NCI-H1105 (cell line): ENCODE data around the gene MTMR3.

Experiments
- DNase-seq: peaks from one replicate; lab custom pipeline; 2025; lab: John Stamatoyannopoulos, UW

The MTMR3 gene

DNA sequence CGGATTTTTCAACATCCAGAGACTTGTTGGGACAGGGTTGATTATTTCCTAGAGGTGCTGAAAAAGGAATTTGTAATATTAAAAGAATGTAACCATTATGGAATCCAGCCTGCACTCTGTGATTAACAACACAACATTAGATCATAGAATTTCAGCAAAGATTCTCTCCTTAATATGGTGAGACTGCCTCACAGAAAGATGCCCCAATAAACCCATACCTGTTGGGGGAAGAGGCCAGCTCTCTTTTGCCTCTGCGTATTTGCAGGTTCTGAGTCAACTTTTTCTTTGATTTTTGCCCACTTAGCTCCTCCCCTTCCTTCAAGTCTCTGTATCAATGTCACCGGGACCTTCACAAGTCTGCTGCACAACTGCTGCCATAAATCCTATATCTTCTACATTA lies 12.4 kb upstream of the MTMR3 start:
- no peak for DNase-seq

DNA sequence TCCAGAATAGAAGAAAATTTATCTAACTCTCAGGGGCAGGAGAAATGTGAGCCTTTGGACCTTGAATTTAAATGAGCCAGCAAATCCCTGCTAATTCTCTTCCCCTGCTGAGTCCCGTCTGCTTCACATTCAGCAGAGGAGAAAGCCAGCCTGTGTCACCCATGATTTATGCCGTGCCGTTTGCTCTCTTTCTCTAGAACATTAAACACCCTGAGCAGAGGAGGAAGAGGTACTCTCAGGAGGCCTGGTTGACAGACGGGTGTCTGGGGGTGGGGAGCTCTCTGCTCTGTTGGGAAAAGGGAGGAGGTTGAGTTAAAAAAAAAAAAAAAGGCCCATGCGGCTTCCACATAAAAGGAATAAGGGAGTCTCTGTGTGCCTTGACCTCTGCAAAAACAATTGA lies 11.3 kb upstream of the MTMR3 start:
- no peak for DNase-seq

DNA sequence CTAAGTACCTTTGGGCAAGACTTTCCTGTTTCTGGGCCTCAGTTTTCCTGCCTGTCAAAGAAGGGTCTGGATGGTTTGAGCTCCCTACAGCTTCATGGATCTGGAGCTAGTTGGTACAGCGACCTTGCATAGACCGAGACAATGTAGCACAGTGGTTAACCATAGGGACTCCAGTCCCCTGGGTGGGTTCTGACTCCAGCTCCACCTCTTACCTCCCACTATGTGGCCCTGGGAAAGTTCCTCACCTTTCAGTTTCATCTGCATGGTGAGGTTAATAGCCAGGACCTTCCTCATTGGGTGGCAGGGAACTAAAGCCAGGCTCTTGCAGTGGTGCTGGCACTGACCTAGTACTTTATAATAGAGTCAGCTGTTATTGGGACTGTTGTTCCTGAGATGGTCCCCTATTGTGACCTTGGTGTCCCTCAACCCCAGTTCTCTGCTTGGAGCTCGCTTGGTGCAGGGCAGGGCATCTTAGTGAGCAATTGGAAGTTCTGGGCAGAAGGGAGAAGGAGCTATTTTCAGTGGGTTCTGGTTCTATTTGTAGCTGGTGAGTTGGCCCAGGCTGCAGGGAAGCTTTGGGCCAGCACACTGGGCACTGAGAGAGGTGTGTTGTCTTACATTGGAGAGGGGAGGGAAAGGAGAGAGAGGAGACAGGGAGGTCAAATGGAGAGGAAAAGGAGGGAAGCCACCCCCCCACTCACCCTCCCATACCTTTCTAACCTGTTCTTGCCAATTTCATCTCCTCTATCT lies 10.7 kb upstream of the MTMR3 start:
- DNase-seq = no peak

DNA sequence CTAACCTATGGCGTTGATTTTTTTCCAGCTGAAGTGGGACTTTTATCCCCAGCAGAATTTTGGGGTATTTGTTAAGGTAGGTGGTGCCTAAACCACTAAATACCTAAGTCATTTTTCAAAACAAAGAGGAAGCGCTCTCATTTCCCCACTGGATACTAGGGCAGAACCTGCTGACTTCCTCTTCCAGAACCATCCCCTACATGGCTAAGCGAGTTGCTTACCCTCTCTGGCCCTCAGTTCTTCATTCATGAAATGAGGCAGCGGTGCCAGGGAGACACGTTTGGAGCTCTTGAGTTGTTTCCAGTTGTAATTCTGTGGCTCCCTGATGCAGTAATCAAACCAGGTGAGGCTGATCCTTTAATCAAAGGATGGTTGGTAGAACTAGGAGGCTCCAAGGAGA lies 10.0 kb upstream of the MTMR3 start:
- no peak for DNase-seq

DNA sequence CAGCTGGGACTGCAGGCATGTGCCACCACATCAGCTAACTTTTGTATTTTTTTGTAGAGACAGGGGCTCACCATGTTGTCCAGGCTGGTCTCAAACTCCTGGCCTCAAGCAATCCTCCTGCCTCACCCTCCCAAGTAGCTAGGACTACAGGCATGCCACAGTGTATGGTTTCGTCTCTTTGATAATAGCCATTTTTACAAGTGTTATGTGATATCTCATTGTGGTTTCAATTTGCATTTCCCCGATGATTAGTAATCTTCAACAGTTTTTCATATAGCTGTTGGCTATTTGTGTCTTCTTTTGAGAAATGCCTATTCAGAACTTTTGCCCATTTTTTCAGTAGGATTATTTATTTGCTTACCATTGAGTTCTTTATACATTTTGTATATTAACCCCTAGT lies 9.0 kb upstream of the MTMR3 start:
- no peak for DNase-seq

DNA sequence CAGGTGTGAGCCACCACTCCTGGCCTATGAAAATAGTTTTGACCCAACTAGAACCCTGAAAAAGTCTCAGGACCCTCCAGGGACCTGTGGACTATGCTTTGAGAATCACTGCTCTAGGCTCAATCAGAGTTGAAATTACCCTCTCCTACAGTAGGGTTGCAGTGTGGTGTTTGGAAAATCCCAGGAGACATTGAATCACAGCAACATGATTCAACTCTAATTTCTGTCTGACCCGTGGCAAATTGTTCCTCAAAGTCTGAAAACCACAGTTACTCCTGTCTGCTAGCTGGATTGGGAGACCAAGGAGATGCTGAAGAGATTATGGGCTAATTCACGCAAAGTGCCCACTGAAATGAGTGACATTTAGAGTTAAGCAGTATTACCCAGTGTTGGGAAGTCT lies 5.4 kb upstream of the MTMR3 start:
- no peak for DNase-seq

DNA sequence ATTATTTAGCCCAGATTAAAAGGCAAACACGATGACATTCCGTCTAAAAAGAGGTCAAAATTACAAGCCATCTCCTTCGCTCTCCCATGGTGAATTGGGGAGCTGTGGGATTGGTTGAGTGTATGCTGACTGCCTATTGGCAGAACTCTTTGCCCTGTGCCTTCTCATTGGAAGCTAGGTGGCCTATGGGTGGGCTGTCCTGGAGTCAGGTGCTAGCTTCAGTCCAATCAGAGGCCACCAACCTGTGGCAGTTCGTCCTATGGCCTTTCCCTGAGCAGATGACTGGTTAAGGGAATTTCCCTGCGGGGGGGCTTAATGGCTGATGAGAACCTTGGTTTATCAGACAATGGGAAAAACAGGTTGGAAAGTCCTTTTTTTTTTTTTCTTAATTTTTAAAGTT lies 3.2 kb upstream of the MTMR3 start:
- DNase-seq = no peak

DNA sequence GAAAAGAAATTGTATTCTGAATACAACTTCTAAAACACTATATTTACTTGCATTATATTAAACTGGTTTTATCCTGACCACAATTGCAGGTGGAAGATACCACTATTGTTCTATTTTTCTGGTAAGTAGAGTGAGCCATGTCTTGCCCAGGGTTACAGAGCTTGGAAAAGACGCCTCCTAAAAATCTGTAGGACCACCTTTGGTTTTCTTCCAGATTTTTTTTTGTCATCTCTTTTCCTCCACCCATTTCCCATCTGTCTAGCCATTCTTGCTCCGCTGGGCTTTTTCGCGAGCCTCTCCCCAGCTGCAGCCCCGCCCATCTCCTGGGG lies 294 bp upstream of the MTMR3 start:
- DNase-seq = no peak

DNA sequence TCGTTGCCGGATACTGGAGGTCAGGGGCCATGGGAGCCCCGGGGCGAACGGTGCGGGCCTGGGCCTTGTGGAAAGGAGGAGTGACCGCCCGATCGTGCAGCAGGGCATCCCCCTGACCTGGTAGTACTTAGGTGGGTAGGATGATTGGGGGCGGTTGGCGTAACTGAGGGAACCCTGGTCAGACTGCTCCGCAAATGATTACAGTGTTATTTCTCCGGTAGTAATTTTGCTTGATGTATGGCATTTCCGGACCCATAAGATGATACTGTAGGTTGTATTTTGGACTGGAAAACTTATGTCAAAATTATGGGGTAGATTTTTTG lies 762 bp downstream of the MTMR3 start:
- DNase-seq = no peak

DNA sequence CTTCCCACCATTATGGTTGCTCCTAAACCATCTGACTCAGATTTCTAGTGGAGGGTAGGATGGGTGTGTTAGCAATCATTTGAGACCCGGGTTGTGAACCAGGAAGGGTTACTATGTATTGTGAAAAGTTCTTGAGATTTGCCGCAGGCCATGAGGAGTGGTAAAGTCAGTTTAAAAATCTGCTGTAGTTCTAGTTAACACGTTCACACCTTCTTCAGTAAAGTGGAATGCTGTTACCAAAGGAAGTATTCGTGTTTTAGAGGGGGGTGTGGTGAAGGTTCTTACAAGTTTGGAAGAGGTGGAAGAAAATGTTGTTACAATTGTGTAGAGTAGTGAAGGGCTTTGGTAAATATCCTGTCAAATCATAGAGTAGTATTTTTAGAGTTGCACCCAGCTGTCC lies 2.6 kb downstream of the MTMR3 start:
- no peak for DNase-seq

DNA sequence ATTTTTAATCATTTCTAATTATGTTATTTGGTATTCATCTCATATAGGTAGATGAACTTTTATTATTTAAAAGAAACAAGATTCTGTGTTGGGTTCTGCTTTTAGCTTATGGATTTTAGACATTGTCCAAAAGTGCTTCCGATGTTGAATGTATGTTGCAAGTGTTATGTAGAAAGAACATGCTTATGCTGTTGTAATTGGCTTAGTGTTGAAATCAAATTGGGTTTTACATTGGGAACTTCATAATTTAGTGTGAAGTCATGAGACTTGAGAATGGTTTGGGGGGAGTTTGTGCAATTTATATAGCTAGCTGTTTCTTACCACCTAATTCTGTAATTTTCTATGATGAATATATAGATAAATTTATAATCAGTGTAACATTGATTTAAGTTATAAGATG lies 3.6 kb downstream of the MTMR3 start:
- no peak for DNase-seq

DNA sequence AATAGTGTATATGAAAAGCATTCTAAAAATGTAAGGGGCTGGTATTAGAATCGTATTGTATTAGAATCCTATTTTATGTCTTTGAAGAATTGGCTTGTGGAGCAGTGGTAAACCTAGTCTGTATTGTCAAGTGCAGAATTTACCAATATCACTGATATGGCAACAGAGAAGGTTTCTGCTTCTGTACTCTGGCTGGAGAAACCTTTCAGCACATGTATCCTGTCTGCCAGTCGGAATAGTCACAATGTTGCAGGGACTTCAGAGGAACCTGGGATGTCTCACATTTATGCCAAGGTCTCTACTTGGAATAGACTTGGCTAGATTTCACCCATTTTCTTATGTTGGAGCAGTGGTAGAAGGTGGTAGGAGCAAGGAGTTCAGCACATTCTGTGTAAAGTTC lies 4.4 kb downstream of the MTMR3 start:
- DNase-seq = no peak

DNA sequence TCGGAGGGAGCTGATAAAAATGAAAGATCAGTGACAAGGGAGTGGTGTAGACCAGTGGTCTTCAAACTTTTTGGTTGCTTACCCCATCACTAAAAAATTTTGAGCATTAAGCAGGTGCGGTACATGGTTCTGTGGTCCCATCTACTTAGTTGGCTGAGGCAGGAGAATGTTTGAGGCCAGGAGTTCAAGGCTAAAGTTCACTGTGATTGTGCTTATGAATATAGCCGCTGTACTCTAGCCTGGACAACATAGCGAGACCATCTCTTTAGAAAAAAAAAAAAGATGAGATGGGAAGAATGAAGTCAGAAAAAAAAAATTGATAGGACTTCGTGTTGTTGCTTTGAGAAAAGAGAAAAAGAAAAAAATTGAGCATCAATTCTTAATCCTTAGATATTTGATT lies 7.8 kb downstream of the MTMR3 start:
- DNase-seq = no peak

DNA sequence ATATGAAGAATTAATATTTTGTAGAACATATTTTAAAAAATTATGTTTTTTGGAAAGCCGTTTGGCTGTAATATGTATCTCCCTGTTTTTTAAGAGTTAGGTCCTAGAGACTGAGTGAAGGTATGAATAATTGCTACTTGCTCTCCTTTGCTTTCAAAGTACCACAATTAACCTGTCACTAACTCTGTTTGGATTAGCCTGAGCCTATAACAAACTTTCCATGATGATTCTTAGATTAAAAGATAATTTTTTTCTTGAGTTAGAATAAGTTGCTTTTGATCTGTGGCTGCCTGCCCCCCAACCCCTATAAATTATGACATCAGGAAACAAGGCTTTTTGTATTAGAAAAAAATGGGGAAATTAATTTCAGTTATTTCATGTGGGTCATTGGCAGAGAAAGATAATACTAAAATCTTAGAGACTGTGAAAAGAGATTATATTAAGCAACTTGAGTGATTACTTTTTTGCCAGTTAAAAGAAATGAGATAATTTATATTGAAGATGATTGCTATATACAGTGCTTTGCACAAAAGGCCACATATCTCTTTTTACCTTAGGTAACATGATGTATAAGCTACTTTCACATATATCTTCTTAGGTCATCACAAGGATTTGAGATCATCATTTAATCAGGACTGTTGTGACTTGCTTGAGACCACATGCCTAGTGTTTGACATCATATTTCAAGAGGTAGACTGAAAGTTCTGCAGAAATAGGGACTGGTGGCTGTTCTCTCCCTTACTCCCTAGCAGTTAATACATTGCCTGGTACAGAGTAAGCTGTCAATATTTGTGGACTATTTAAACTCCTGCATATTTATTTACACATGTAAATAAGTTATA lies 9.6 kb downstream of the MTMR3 start:
- no peak for DNase-seq

DNA sequence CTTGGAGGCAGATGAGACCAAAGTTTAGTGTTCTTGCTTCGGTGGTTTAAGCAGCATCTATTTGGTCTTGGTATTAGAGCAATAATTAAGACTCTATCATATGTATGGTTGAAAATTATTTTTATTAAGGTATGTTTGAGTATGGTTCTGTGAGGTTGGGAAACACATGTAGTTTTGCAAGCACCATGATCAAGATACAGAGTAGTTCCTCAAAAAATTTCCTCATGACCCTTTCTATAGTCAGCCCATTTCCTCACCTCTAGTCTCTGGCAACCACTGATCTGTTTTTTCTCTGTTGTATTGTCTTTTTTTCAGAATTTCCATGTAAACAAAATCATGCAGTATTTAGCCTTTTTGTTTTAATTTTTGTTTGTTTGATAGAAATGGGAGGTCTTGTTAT lies 18.4 kb downstream of the MTMR3 start:
- no peak for DNase-seq

DNA sequence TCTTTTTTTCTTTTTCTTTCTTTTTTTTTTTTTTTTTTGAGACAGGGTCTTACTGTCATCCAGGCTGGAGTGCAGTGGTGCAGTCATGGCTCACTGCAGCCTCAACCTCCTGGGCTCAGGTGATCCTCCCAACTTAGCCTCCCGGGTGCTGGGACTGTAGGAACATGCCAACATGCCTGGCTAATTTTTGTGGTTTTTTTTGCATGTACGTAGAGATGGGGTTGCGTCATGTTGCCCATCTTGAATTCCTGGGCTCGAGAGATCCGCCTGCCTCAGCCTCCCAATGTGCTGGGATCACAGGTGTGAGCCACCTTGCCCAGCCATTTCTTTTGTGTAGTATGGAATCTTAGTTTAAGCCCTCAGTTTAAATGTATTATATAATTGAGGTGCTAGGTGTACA lies 20.4 kb downstream of the MTMR3 start:
- DNase-seq = no peak

DNA sequence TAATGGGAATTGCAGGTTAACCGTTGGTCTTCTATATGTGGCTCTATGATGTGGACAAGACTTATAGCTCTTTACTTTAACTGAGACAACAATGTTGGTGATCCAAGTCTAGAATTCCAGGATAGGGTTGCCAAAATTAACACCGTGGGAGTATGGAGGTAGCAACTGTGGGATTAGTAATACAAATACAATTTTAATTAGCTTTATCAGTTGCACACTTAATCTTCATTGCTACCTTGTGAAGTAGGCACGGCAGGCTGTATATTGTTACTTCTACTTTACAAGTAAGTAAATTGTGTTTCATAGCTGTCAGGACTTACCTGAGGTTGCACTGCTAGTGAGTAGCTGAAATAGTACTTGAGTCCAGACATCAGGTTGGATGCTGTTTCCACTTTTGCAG lies 21.0 kb downstream of the MTMR3 start:
- DNase-seq = no peak

DNA sequence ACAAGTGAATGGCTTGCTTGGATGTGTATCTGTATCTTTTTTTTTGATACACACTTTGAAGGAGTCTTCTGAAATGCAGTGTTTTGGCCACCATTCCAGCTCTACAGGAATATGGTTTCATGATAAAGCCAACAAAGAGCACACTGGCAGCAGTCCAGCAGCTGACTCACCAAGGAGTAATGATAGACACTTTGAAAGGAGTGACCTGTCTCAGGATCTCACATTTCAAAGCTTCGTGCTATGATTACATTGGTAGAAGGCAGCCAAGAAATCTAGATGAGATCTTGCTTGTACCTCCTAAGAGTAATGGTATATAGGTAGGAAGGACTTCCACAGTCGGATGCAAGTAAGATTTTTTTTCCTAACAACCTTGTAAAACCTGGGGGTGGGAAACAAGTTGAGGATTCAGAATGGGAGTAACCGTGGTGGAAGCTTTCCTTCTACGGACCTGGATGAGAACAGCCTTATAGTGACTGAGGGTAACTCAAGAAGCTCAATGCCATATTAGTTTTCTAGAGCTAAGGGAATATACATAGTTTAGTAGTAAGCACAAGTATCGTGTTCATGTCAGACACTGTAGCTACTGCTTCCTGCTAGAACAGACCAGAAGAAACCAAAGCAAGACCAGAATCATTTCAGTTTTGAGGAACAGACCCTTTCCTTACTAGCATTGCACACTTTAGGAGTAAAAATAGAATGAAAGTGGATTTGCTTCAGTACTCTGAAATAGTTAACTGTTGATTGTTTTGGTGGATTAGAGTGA lies 25.0 kb downstream of the MTMR3 start:
- peak; percentile 34 for DNase-seq

DNA sequence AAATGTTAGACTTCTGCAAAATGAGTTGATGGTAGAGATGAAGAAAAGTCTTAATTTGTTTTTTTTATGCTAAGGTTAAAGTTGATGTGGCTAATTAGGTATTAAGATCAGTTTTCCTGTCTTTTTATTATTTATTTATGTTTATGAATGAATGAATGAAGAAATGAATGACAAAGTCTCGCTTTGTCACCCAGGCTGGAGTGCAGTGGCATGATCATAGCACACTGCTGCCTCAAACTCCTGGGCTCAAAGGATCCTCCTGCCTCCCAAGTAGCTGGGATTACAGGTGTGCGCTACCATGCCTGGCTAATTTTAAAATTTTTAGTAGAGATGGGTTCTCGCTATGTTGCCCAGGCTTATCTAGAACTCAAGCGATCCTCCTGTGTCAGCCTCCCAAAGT lies 29.2 kb downstream of the MTMR3 start:
- no peak for DNase-seq

DNA sequence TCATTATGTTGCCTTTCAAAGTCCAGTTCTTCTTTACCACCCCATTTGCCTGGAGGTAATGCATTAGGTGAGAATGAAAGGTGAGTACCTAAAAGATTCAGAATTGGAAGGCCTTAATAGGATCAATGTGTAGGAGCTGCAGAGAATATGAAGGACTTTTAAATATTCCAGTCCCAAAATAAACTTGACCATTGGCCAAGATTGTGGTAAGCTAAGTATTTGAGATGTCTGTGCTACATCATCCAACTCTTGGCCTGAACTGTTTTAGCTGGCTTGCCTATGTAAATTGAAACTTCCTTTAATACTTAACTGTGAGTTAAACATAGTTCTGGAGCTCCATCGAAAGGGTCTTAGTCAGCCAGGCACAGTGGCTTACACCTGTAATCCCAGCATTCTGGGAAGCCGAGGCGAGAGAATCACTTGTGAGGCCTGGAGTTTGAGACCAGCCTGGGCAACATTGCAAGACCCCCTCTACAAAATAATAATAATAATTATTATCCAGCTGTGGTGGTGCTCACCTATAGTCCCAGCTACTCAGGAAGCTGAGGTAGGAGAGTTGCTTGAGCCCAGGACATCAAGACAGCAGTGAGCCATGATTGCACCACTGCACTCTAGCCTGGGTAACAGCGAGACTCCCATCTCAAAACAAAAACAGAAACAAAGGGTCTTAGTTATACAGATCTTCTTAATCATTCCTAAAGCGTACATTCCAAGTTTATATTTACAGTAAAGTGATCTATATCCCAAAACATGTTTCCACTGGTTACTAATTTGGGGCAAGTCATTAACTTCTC lies 29.8 kb downstream of the MTMR3 start:
- DNase-seq = no peak

DNA sequence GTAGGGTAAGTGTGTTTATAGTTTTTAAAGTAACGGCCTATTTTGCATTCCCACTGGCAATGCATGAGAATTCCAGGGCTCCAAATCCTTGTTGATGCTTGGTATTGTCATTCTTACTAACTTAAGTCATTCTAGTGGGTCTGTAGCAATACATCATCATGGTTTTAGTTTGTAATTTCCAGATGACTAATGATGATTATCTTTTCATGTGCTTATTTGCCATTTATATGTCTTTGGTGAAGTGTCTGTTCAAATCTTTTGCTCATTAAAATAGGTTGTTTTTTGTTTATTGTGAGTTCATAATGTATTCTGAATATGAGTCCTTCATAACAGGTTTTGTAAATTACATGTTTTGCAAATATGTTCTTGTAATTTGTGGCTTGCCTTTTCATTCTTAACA lies 31.2 kb downstream of the MTMR3 start:
- no peak for DNase-seq

DNA sequence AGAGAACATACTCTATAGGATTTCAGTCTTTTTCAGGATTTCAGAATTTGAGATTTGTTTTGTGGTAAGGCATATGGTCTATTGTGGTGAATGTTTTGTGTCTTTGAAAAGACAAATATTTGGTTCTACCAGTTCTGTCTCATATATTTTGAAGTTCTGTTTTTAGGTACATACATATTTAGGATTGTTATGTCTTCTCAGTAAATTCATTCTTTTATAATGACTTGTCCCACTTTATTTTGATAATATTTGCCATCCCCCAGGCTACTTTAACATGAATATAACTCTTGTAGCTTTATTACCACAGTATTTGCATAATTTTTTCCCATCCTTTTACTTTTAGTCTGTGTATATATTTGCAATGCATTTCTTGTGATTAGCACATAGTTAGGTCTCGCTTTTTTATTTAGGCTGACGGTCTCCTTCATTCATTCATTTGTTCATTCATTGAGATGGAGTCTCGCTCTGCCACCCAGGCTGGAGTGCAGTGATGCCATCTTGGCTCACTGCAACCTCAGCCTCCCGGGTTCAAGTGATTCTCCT lies 32.1 kb downstream of the MTMR3 start:
- DNase-seq = no peak
